ES-I3 (cell line): Measurements from ENCODE around the gene HCN4.

Source experiments
- H3K36me3 ChIP-seq: 2 replicates; pipeline ENCODE4 v1.6.1; 2013; ENCODE audit warnings: mild to moderate bottlenecking, low read length, control low read depth, moderate library complexity; ENCODE audit not compliant: insufficient read depth
- H3K4me1 ChIP-seq: 2 replicates; pipeline ENCODE4 v1.6.1; 2013; ENCODE audit warnings: mild to moderate bottlenecking, control low read depth, low read length; ENCODE audit not compliant: insufficient read depth
- H3K9ac ChIP-seq: 2 replicates; pipeline ENCODE4 v1.6.1; 2013; ENCODE audit warnings: low read depth, mild to moderate bottlenecking, low read length, moderate library complexity
- H3K9me3 ChIP-seq: 2 replicates; pipeline ENCODE4 v1.6.1; 2013; ENCODE audit warnings: mild to moderate bottlenecking, low read length, moderate library complexity; ENCODE audit not compliant: control insufficient read depth, insufficient read depth

Gene HCN4

DNA sequence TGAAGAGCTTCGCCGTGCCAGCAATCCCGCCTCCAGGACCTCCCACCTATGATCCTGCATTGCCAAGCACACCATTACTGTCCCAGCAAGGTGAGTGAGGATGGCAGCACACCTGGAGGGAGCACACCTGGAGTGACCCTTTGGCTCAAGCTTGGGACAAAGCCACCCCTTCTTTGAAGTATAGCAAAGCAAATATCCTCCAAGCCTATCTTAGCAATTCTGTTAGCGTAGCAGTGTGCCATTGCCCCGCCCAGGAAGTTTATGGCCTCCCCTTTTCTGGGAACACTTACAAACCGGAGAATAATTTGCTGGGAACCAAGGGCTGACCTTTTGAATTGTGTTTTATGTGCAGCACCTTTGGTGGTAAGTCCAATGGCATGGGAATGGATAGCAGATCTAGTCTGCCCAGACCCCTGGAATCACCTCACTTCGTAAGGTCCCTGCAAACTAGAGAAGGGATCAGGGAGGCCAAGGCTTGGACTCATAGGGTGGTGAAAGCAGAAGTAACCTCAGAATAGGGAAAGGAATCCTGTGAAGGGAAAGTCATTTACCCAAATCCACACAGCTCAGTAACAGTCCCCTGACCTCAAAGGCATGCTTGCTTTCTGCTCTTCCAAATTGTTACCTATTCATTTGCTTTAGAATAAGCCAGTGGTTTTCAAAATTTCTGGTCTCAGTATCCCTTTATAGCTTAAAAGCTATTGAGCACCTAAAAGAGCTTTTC lies 70.1 kb downstream of the HCN4 start:
- no peaks in the 10 kb centered on the region for H3K9me3 ChIP-seq
- peaks cover 12% of the 10 kb centered on the region; the same call in 1 of the 2 replicates for H3K36me3 ChIP-seq

DNA sequence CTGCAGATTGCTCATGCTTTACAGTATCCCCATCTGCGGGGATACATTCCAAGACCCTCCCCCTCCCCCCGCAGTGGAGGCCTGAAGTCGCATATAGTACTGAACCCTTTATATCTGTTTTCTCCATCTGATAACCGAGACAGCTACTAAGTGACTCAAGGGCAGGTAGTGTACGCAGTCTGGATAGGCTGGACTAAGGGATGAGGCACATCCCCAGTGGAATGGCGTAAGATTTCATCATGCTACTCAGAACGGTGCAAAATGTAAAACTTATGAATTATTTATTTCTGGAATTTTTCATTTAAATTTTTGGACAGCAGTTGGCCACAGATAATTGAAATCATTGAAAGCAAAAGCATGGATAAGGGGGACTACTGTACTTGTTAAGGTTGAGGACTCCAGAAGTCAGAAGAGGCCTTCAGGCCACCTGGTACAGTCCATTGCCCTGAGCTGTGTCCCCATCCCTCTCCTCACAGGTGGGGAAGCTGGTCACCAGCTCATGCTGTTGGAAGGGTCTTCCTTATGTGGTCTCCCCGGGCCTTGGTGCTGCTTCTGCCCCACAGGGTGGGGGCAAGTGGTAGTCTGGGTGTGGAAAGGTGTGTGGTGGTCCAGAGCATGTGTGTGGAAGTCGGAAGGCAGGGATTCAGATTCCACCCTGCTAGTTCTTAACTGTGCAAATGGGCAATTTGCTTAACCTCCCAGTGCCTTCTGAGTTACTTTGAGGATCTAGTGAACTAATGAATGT lies 72.0 kb downstream of the HCN4 start:
- H3K9me3 ChIP-seq = no peaks in the 10 kb centered on the region
- no peak overlapping the region for H3K9ac ChIP-seq
- peaks cover 3% of the 10 kb centered on the region; the same call in 1 of the 2 replicates for H3K36me3 ChIP-seq
- no peaks in the 10 kb centered on the region for H3K4me1 ChIP-seq

More for the DNA sequence above, 70.1 kb downstream of the HCN4 start:
- H3K4me1 ChIP-seq = no peaks in the 10 kb centered on the region
- no peak overlapping the region for H3K9ac ChIP-seq

DNA sequence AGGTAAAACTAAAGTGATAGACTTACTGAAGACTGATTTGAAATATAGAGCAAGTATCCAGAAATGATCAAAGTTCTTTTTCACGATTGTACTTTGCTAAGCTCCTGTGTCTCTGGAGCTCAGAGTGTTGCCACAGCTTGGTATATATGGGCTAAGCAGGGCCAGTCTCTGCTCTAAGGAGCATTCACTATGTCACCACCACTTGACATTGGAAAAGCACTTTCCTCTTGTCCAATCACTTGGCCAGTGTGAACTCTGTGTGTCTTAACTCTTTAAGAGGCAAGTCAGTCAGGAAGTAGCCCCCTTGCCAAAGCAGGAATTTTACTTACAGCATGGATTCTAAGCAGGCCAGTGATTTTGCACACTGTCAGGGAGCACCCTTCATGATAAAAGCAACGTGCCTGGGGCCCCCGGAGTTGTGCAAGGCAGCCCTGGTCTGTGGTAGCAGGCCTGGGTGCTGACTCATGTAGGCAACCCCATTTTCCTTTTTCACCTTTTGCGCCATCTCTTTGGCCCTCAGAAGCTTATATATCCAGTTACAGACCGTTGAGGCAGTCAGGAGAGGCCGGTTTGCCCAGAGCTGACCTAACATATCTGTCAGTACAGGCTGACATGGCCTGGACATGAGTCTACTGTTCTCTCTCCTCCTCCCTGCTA lies 73.0 kb downstream of the HCN4 start:
- H3K36me3 ChIP-seq = 0 out of 2 replicates have a peak, but pooled peaks cover 3% of the 10 kb centered on the region
- H3K9me3 ChIP-seq = no peaks in the 10 kb centered on the region
- no peak overlapping the region for H3K9ac ChIP-seq
- no peaks in the 10 kb centered on the region for H3K4me1 ChIP-seq

GRCh38 chr15:73293773-73294172 lies 75.0 kb downstream of the HCN4 start:
- no peaks in the 10 kb centered on the region for H3K9me3 ChIP-seq
- no peaks in the 10 kb centered on the region for H3K4me1 ChIP-seq
- H3K36me3 ChIP-seq = 0 out of 2 replicates have a peak, but pooled peaks cover 3% of the 10 kb centered on the region
- no peak overlapping the region for H3K9ac ChIP-seq

DNA sequence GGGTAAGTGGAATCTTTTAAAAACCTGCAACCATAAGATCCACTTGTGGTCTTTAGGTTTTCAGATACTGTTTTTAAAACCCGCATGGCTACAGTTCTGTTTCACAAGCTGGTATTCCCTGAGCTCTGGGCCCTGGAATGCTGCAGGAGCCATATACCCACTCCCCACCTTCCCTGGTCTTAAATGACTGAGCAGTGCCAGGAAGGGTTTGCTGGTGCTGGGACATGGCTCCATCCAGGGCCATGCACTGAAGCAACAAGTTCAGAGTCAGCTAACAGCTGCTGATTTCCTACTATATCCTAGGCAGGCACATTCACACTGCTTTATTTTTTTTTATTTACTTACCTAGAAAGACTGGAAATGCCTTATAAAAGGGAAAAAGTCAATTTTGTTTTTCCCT lies 77.3 kb downstream of the HCN4 start:
- Histone ChIP-seq H3K9ac (no peak overlapping the region), H3K4me1 (no peaks in the 10 kb centered on the region), H3K9me3 (no peaks in the 10 kb centered on the region), H3K36me3 (peaks cover 5% of the 10 kb centered on the region; the same call in 1 of the 2 replicates)

- peaks cover 5% of the 10 kb centered on the region; the same call in 1 of the 2 replicates for H3K36me3 ChIP-seq
- H3K9ac ChIP-seq = no peak overlapping the region
- H3K4me1 ChIP-seq = no peaks in the 10 kb centered on the region
- no peaks in the 10 kb centered on the region for H3K9me3 ChIP-seq
Measured at GRCh38 chr15:73287019-73287418, 81.7 kb downstream of the HCN4 start.

- H3K4me1 ChIP-seq = no peaks in the 10 kb centered on the region
- H3K9ac ChIP-seq = no peak overlapping the region
- peaks cover 5% of the 10 kb centered on the region; the same call in 1 of the 2 replicates for H3K36me3 ChIP-seq
- H3K9me3 ChIP-seq = no peaks in the 10 kb centered on the region
Measured at GRCh38 chr15:73286311-73286710, 82.4 kb downstream of the HCN4 start.

GRCh38 chr15:73284090-73284716 lies 84.6 kb downstream of the HCN4 start:
- Histone ChIP-seq H3K9me3 (no peaks in the 10 kb centered on the region), H3K36me3 (peaks cover 5% of the 10 kb centered on the region; the same call in 1 of the 2 replicates), H3K4me1 (no peaks in the 10 kb centered on the region), H3K9ac (no peak overlapping the region)

DNA sequence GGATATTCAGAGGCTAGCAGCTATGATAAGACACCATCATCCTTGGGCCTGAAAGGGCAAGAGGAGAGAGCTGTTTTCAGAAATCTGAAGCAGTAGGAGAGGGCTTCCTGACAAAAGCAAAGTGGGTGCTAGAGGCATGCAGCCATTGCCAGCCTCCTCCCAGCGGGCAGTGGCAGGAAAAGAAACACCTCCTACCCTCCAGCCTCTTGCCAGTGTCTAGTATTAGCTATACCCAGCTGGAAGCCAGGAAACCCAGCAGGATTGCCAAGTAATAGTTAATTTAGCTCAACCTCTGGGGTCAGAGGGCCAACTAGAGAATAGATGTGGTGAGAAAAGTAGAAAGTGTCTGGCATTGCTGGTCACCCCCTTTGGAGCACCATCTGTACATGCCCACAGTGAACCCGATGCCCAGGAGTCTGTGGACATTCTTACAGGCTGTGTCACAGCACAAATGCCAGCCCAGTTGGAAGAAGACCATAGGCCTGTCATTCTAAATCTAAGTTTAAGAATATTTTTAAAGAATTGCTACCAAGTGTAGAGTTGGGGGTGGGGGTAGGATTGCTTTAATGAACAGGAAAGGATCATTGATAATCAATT lies 85.3 kb downstream of the HCN4 start:
- Histone ChIP-seq H3K9ac (no peak overlapping the region), H3K9me3 (no peaks in the 10 kb centered on the region), H3K36me3 (peaks cover 5% of the 10 kb centered on the region; the same call in 1 of the 2 replicates), H3K4me1 (no peaks in the 10 kb centered on the region)

- Histone ChIP-seq H3K9me3 (no peaks in the 10 kb centered on the region), H3K9ac (no peak overlapping the region), H3K36me3 (peaks cover 5% of the 10 kb centered on the region; the same call in 1 of the 2 replicates), H3K4me1 (no peaks in the 10 kb centered on the region)
Measured at GRCh38 chr15:73282567-73283365, 86.0 kb downstream of the HCN4 start.

- Histone ChIP-seq H3K9me3 (no peaks in the 10 kb centered on the region), H3K36me3 (no peaks in the 10 kb centered on the region), H3K4me1 (no peaks in the 10 kb centered on the region), H3K9ac (no peak overlapping the region)
Measured at GRCh38 chr15:73275862-73276261, 92.9 kb downstream of the HCN4 start.

- no peaks in the 10 kb centered on the region for H3K9me3 ChIP-seq
Measured at GRCh38 chr15:73273181-73274002, 95.4 kb downstream of the HCN4 start.

More at GRCh38 chr15:73273181-73274002, 95.4 kb downstream of the HCN4 start:
- Histone ChIP-seq H3K36me3 (no peaks in the 10 kb centered on the region; the same call in 1 of the 2 replicates), H3K9ac (no peak overlapping the region), H3K4me1 (no peaks in the 10 kb centered on the region)
